NB4 (cell line): ENCODE measurements around the gene ZMYND10.

Experiments
- DNase-seq: peaks from one replicate; pipeline ENCODE4 v3.0.0; 2010; ENCODE audit warnings: low read depth
- H3K4me3 ChIP-seq: one replicate; pipeline ENCODE4 v1.5.1; 2011; ENCODE audit warnings: mild to moderate bottlenecking, low read depth, low read length, moderate library complexity
- CTCF ChIP-seq: IDR thresholded peaks from one replicate; pipeline ENCODE4 v1.5.1; 2012; ENCODE audit warnings: low read depth, low read length
- MAX ChIP-seq: IDR thresholded peaks from 2 replicates; pipeline ENCODE4 v1.6.1; 2011; ENCODE audit warnings: low read depth, low read length
- MYC ChIP-seq: IDR thresholded peaks from 2 replicates; pipeline ENCODE4 v1.6.1; 2011; ENCODE audit warnings: low read depth, low read length
- POLR2A ChIP-seq: IDR thresholded peaks from 2 replicates; pipeline ENCODE4 v1.6.1; 2011; ENCODE audit warnings: mild to moderate bottlenecking; ENCODE audit not compliant: insufficient read length; ENCODE audit errors: extremely low read depth

Gene ZMYND10

GRCh38 chr3:50340448-50341329 is 4.8 kb downstream of the ZMYND10 start, which contains the start of gene RASSF1:
Gene RASSF1, minus strand, starts transcription at chr3:50340836. Its CDS starts 31 bp downstream, at chr3:50340805.
- TF ChIP-seq MAX (peak; percentile 92), MYC (peak; percentile 95), CTCF (no peak), POLR2A (peak; percentile 84)
- H3K4me3 ChIP-seq = peak within 1 kb of the TSS; percentile 99
- DNase-seq = peak; percentile 98

- TF ChIP-seq MYC = no peak
- TF ChIP-seq POLR2A = no peak
- no peak for TF ChIP-seq MAX
- no peak for TF ChIP-seq CTCF
- H3K4me3 ChIP-seq = peak overlapping the region; percentile 99
Measured at GRCh38 chr3:50340147-50340447, 5.4 kb downstream of the ZMYND10 start.

GRCh38 chr3:50339485-50340146 is 5.9 kb downstream of the ZMYND10 start:
- no peak for TF ChIP-seq MAX
- TF ChIP-seq POLR2A = no peak
- TF ChIP-seq CTCF = no peak
- no peak for TF ChIP-seq MYC
- H3K4me3 ChIP-seq = peak overlapping the region; percentile 99
- DNase-seq = peak; percentile 69

More at GRCh38 chr3:50340147-50340447, 5.4 kb downstream of the ZMYND10 start:
- no peak for DNase-seq

GRCh38 chr3:50338965-50339364 is 6.6 kb downstream of the ZMYND10 start:
- H3K4me3 ChIP-seq = peak overlapping the region; percentile 99
- peak; percentile 68 for DNase-seq

More at GRCh38 chr3:50338965-50339364, 6.6 kb downstream of the ZMYND10 start:
- no peak for TF ChIP-seq MAX
- TF ChIP-seq POLR2A = no peak
- no peak for TF ChIP-seq CTCF
- no peak for TF ChIP-seq MYC
